Tibial nerve (tissue), 3 donors: ENCODE data around the gene EMC9.

Source experiments
- POLR2A ChIP-seq, 2 donors: fragments of 450-650 bp; IDR thresholded peaks; one replicate each; pipeline ENCODE4 v1.6.1; 2017; ENCODE audit warnings: antibody characterized with exemption in 2 of 2, mild to moderate bottlenecking in 2 of 2, moderate library complexity in 2 of 2
- TF ChIP-seq, protein P1 (sequence below), 5 experiments: fragments of 200-600 bp in 3 of 5; fragments of 450-650 bp in 2 of 5; sonication (generic) in 3 of 5; IDR thresholded peaks; one replicate each; pipeline ENCODE4 v1.5.1; 2016 to 2019; ENCODE audit warnings: antibody characterized with exemption in 5 of 5, mild to moderate bottlenecking in 3 of 5, moderate library complexity in 2 of 5

DNA sequence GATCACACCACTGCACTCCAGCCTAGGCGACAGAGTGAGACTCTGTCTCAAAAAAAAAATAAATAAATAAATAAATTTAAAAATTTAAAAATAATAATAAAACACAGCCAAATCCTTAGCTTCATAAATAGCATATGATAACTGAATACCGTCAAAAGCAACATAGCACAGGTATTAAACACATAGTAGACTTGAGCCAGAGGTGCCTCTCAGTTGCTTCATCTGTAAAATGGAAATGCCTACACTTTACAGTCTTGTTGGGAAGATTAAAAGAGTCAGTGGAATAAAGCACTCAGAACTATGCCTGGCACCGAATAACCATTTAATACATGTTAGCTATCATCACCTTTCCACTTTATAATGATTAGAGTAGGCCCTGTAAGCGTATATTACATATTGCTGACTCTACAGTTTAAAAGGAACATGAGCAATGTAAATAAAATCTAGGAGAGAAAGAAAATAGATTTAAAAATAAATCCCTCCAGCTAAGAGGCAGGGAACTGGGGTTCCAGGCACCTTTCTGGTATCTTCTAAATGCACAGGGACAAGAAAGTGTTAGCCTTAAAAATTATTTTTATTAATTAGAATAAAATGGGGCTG is 34.6 kb downstream of the EMC9 start:
- TF ChIP-seq POLR2A (IDR thresholded peaks at IDR 0.05), result no peak
- TF ChIP-seq, protein P1, sequence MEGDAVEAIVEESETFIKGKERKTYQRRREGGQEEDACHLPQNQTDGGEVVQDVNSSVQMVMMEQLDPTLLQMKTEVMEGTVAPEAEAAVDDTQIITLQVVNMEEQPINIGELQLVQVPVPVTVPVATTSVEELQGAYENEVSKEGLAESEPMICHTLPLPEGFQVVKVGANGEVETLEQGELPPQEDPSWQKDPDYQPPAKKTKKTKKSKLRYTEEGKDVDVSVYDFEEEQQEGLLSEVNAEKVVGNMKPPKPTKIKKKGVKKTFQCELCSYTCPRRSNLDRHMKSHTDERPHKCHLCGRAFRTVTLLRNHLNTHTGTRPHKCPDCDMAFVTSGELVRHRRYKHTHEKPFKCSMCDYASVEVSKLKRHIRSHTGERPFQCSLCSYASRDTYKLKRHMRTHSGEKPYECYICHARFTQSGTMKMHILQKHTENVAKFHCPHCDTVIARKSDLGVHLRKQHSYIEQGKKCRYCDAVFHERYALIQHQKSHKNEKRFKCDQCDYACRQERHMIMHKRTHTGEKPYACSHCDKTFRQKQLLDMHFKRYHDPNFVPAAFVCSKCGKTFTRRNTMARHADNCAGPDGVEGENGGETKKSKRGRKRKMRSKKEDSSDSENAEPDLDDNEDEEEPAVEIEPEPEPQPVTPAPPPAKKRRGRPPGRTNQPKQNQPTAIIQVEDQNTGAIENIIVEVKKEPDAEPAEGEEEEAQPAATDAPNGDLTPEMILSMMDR (IDR thresholded peaks at IDR 0.05), result no peak
